Dedifferentiated amniotic fluid mesenchymal stem cell (primary cell): ENCODE measurements around the gene ADCY10.

Source experiments
- DNase-seq: peaks from one replicate; pipeline ENCODE4 v3.0.0-alpha.2; 2016; ENCODE audit errors: extremely low spot score

Gene ADCY10

DNA sequence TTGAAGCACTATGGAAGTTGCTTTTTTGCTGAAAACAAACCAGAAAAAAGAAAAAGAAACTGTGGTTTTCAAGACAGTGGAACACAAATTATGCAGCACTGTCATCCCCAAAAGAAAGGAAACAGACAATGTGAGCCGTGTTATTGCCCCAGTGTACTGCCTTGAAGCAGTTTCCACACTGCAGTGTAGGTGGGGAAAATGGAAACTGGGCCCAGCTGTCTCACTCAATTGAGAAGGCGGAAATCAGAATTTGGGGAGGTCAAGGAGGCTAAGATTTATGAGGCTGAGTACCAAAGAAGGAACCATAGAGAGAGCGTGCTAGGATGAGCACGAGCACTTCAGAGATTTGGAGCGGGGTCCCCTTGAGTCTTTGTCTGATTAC lies 136.7 kb downstream of the ADCY10 start:
- DNase-seq = no peak

DNA sequence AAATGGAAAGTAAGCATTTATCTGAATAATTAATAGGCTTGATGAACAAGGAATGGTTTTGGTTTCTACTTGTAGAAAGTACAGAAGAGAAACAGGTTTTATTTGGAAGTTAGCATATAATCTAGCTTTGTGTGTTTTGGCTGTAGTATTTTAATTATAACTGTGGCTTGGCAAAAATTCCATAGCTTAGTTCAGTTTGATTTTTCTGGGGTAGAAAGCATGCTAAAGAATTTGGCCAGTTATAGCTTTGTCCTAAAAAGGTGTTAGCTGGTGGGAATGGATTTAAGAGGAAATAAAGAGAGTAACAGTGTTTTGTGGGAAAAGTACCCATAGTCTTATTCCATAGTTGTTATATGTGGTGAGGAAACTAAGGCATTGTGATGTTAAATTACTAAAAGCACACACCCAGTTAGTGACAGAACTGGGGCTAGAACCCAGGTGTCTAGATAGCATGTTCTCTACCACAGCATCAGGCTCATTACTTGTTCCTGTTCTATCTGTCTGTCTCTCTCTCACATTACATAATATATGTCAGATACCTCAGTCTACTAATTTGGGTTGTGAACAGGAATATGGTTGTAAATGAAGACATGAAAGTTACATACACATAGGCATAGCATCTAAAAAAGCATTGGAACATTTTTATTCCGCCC lies 137.2 kb downstream of the ADCY10 start:
- no peak for DNase-seq

DNA sequence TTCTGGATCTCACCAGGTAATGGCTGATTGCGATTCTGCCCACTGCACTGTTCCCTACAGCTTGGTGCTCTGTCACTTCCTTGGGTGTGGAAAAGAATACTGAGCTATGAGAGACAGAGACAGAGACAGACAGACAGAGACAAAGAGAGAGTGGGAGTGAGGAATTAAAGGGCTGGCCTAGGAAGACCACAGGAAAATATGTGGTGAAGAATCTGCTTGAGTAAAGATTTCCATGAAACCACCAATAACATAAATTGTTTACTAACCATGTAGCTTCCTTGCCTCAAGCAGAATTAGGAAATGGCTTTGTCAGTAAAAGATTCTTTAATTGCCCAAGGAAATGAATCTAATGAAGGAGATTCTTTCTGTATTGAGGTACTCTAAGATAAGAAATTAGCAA lies 137.8 kb downstream of the ADCY10 start:
- DNase-seq = peak; percentile 23

DNA sequence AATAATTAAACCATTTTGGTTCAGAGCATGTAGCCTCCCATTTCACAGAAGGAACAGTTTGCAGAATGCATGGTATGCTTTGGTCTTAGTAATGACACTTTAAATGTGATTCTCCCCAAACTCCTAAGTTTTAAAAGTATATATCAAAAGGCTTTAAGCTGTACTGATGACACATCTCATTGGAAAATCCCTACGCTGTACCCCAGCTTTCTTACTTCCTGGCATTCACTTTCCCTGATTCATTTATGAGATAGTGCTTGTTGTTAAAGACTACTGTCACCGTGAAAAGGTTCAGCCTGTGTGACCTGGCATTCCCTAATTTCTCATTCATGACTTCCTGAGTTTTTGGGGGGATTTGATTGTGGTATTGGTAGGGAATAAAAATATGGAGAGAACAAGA lies 138.8 kb downstream of the ADCY10 start:
- no peak for DNase-seq

DNA sequence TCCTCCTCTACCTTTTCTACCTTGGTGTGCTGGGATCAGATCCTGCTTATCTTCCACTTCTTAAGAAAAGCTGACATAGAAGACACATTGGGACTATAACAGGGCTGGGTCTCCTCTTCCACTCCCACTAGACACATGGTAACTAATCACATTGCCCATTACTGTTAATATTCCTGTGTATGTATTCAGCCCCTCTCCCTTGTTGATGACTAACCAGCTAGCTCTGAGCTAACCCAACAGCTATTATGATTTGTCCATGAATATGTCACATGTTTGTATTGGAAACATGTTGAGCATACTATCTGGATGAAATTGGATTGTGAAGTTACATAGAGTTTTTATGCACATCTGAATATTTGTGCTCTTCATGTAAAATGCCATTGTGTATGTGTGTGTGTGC lies 139.2 kb downstream of the ADCY10 start:
- no peak for DNase-seq

DNA sequence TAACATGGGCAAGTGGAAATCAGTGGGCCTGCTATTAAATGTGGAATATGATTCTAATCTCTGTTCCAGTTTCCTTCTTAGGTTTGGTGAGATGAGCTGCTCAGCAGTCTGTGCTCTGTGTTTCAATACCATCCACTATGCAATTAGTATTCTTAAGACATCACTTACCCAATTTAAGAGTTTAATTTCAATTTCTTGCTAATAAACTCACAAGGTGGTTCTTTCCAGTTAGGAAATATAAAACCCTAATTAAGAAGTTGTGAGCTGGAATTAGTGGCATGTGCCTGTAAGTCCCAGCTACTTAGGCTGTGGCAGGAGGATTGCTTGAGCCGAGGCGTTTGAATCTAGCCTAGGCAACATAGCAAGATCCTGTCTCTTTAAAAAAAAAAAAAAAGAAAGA lies 140.4 kb downstream of the ADCY10 start:
- DNase-seq = no peak

DNA sequence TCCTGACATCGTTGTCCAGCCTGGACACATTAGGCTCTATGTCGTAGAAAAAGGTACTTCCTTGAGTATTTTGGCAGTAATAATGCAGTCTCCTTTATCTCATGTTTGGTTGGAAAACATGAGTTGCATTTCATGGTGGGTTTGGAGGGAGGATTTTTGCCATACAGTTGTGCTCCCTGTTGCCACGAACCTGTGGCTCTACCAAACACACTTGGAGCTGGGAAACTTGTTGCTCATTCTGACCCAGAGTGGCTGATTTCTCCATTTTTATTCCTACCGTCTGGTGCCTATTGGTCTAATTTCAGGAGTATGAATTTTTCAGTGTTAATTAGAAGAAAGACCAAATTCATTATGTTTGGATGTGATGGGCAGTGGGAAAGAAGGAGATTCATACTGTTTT lies 141.5 kb downstream of the ADCY10 start:
- DNase-seq = no peak

DNA sequence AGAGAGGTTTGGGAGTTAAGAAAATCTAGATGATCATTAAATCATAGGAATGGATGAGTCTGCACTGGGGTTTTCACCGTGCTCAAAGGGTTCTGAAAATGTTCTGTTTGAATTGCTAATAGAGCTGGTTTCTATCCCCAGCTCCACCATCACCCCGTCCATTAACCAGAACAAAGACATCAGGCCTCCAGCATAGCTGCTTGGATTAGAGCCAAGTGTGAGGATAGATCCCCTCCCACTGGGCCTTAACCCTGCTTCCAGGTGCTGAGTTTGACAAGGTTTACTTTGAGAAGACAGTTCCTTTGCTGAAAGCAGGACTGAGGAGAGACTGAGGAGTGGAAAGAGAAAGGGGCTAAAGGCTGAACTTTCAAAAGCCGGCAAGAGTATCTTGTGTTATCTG lies 143.8 kb downstream of the ADCY10 start:
- no peak for DNase-seq

DNA sequence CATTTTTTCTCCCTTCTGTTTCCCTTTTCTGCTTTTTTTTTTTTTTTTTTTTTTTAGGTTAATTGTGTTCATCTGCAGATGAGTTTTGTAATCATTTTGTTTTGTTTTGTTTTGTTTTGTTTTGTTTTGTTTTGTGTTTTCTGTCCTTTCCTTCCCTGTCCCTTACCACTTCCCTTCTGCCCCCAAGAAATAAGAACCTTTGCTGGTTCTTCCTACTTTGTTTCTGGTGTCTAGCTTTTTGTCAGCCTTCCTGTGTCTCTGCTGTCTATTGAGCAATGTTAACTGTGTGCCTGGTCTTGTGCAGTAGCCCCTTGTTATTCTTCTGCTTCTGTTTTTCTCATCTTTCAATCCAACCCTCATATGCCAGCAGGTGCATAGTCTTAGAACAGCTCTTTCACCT lies 146.2 kb downstream of the ADCY10 start:
- no peak for DNase-seq

DNA sequence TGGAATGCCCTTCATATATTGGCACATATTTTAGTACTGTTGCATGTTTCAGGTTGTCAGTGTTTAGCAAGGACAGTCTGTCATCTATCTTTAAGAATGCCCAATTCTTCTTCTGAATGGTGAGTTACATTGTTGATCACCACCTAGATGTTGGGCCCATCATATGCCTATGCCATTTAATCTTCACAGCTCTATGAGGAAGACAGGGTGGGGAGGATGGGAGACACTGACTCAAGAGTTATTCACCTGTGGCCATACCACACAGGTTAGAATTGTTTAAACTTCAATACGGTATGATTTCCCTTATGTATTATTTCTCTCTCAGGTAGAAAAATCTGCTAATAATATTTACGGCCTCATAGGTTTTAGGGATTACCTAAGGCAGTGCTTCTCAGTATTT lies 147.4 kb downstream of the ADCY10 start:
- DNase-seq = no peak

DNA sequence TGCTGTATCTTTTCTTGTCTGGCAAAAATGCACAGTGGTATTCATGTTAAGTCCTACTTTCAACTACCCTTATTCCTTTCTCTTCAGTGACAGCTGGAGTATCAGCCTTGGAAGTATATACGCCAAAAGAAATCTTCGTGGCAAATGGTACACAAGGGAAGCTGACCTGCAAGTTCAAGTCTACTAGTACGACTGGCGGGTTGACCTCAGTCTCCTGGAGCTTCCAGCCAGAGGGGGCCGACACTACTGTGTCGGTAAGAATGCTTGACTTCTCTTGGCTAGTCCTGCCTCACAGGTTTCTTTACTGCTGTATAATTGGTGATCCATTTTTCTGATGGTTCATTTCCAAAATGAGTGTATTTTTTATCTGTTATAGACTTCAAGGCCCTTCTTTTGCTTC lies 148.4 kb downstream of the ADCY10 start:
- no peak for DNase-seq

DNA sequence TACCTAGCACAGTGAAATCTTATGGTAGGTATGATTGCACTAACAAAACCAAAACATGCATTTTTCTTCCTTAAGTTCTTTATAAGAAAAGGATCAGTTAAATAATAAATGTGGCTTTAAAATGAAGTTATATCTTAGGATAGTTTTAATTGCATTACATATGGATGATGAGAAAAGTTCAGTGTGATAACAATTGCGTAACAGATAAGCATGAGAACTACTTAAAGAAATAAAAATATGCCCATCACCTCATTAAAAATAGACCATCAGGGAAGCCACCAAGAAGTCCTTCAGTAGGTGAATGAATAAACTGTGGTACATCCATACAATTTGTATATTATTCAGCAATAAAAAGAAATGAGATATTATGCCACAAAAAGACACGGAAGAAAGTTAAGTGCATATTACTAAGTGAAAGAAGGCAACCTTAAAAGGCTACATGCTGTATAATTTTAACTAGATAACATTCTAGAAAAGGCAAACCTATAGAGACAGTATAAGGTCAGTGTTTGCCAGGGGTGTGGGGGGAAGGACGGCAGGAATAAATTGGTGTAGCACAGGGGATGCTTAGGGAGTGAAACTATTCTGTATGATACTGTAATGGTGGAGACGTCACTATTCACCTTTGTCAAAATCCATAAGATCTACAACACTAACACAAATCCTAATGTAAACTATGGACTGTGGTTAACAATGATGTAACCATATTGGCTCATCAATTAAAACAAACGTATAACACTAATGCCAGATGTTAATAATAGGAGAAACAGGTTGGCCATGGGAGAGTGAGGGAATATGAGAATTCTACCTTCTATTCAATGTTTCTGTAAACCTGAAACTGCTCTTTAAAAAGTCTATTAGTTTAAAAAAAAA lies 149.2 kb downstream of the ADCY10 start:
- DNase-seq = no peak

DNA sequence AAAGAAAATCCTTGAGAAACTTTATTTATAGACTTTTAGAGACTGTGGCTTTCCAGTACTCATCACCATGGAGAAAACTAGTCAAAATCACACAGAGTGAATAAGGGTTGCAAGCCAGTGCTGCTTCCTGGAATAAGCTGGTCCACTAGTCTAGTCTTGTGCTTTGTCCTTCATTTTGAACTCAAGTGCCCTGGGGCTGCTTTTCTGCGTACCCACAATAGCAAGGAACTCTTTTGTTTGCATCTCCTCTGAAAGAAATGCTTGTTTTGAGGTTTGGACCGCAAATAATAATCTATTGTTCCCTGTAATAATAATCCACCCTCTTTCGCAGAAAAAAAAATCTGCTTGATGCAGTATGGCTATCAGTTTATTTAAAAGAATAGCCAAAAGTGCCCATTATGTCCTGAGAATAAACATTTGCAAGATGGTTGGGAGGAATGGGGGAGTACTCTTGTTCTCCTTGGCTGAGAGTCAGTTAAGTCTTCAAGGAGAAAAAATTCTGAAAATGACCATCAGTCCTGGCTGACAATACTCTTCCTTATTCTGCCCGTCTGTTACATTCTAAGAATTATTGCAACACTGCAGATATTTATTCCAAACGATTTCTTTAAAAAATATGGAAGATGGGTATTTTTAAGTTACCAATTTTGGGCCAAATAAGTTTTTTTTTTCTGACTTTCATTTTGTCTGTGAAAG lies 150.3 kb downstream of the ADCY10 start:
- no peak for DNase-seq

DNA sequence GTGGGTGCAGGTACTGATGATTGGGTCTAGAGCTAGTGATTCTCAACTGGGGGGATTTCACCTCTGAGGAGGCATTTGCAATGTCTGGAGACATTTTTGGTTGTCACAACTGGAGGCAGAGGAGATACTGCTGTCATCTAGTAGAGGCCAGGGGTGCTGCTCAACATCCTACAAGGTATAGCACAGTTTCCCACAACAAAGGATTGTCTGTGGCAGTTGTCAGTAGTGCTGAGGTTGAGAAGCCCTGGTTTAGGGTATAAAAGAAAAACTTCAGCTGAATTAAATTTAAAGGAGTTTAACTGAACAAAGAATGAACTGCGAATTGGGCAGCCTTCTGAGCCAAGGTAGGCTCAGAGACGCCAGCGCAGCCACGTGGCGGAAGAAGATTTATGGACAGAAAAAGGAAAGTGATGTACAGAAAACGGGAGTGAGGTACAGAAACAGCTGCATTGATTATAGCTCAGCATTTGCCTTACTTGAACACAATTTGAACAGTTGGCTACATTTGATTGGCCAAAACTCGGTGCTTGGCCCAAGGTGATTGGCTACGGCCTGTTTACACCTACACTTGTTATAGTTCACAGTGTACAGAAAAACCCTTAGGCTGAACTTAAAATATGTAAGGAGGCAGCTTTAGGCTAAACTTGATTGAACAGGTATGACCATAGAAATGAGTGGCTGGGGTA lies 151.7 kb downstream of the ADCY10 start:
- DNase-seq = no peak

DNA sequence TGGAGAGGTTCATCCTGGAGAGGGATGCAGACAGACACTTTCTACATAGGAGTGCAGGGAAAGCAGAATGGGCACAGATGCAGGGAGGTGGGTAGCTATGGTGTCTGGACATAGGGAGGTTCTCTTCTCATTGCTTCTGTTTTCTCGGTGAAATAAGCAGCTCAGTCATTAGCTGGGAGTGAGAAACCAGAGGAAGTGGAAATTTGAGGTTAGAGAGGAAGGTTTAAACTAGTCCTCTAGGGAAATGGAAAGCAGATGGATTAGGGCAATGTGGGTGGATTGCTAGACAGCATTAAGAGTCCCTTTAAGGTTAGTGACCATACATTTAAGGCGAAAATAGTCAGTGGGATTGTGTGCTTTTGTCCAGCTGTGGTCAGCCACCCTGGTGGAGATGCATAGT lies 152.5 kb downstream of the ADCY10 start:
- DNase-seq = no peak
